ENCODE measurements around the gene ETS1.

DNA sequence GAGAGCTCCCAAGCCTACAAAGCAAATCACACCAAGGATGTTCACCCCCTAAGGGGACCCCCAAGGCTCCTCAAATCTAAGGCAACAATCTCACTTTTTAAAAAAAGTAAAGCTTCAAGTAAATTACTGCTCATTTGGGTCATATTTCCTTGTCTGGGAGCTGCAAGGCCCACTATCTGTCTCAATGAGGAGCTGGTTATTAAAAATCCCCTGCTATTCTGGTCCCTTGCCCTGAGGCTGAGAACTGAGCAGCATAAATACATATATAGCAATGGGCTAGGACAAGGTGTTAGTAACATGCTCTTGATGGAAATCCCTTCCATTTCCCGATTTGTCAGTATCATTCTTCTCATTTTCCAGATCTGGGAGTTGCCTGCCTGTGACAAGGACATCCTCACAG lies 119.2 kb downstream of the ETS1 start:
- TF ChIP-seq ZNF331 (CRISPR knock-in tag; IDR thresholded peaks at IDR 0.05; ENCODE audit: low read depth): no peak
- no peak for TF ChIP-seq EZH2 (IDR thresholded peaks at IDR 0.05; ENCODE audit: low read depth, unreplicated experiment)
- no peak for TF ChIP-seq CTCF (conservative IDR thresholded peaks at IDR 0.05; ENCODE audit: low read depth in 2 of 2)
- no peak for TF ChIP-seq POLR2AphosphoS5 (IDR thresholded peaks at IDR 0.05; ENCODE audit: low read depth)
- TF ChIP-seq REST (IDR thresholded peaks at IDR 0.05; ENCODE audit: unreplicated experiment): no peak
- no peak for TF ChIP-seq ETS1 (IDR thresholded peaks at IDR 0.05)
- no peak for TF ChIP-seq EZH2phosphoT487 (IDR thresholded peaks at IDR 0.05; ENCODE audit: unreplicated experiment)
- no peak for TF ChIP-seq CREB1 (CRISPR knock-in tag; IDR thresholded peaks at IDR 0.05; ENCODE audit: low read depth)
- TF ChIP-seq NANOG (IDR thresholded peaks at IDR 0.05; ENCODE audit: borderline replicate concordance): no peak
- TF ChIP-seq JUNB (IDR thresholded peaks at IDR 0.05; ENCODE audit: unreplicated experiment): no peak
- TF ChIP-seq ZNF462 (CRISPR knock-in tag; IDR thresholded peaks at IDR 0.05): no peak
- no peak for TF ChIP-seq ZNF114 (CRISPR knock-in tag; IDR thresholded peaks at IDR 0.05)
